ENCODE data around the gene SCMH1. TPM values are rescaled to one million over a fixed set of nuclear protein-coding genes. Genes with fewer than 3 reads are reported as not detected.

The SCMH1 gene
- total RNA-seq, 2 experiments from 2014 or later: 47.0 to 47.7 TPM

- Histone ChIP-seq H3K36me3 (ENCODE audit: insufficient read depth, low read length) (peaks cover 19% of the 10 kb centered on the region), H3K4me3 (ENCODE audit: low read depth, low read length, poor library complexity, severe bottlenecking) (no peak overlapping the region), H3K4me2 (ENCODE audit: low read length) (no peak overlapping the region), H3K9me2 (ENCODE audit: insufficient read depth, low read length) (no peaks in the 10 kb centered on the region), H3K27ac (ENCODE audit: low read depth, low read length, poor library complexity, severe bottlenecking) (no peak overlapping the region), H3K4me1 (ENCODE audit: insufficient read depth, low read length, poor library complexity, severe bottlenecking) (no peaks in the 10 kb centered on the region), H3K79me2 (ENCODE audit: insufficient read depth, low read depth, low read length) (no peaks in the 10 kb centered on the region), H2AFZ (ENCODE audit: low read length) (no peak overlapping the region), H4K20me1 (ENCODE audit: insufficient read depth, low read length) (no peaks in the 10 kb centered on the region), H3K9me3 (ENCODE audit: low read length) (peaks cover 16% of the 10 kb centered on the region; the same call in 1 of the 2 replicates)
- CTCF ChIA-PET (ENCODE audit: unreplicated experiment): no interaction called here
- no peak for TF ChIP-seq EZH2phosphoT487 (IDR thresholded peaks at IDR 0.05; ENCODE audit: borderline replicate concordance, low read depth, low read length)
- no peak for TF ChIP-seq CTCF (conservative IDR thresholded peaks at IDR 0.05; ENCODE audit: low read length)
- DNase-seq (ENCODE audit: low spot score): no peak
- intact Hi-C loops (cut with micrococcal nuclease; ENCODE audit: unreplicated experiment): no loop called here
- POLR2A ChIA-PET: interaction anchor here (0.6 kb wide), 1 partner anchor 1975 kb away, joined by 4 read pairs; no protein-coding TSS in a partner anchor
- BruUV-seq (replicated peaks): no TSS peak
Observed at GRCh38 chr1:41200728-41201127, 41.4 kb downstream of the SCMH1 start.

DNA sequence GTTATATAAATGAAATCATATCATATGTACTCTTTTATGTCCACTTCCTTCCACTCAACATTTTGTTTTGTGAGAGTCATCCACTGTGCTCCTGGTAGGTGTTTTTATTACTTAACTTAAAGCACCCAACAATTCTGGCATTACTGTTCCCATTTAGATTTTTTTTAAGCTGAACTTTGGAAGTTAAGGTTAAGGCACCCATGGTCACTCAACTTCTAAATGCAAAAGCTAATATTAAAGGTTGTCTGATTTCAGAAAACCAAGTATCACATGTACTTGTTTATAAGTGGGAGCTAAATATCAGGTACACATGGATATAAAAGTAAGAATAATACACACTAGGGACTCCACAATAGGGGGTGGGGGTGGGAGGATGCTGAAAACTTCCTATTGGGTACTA is 42.7 kb downstream of the SCMH1 start:
- Histone ChIP-seq H3K27ac (ENCODE audit: low read depth, low read length, poor library complexity, severe bottlenecking) (no peak overlapping the region), H3K4me1 (ENCODE audit: insufficient read depth, low read length, poor library complexity, severe bottlenecking) (no peaks in the 10 kb centered on the region), H4K20me1 (ENCODE audit: insufficient read depth, low read length) (no peaks in the 10 kb centered on the region), H3K79me2 (ENCODE audit: insufficient read depth, low read depth, low read length) (no peaks in the 10 kb centered on the region), H3K9me2 (ENCODE audit: insufficient read depth, low read length) (no peaks in the 10 kb centered on the region), H3K9me3 (ENCODE audit: low read length) (peaks cover 11% of the 10 kb centered on the region; the same call in 1 of the 2 replicates), H3K36me3 (ENCODE audit: insufficient read depth, low read length) (peaks cover 5% of the 10 kb centered on the region), H3K4me2 (ENCODE audit: low read length) (no peak overlapping the region), H3K4me3 (ENCODE audit: low read depth, low read length, poor library complexity, severe bottlenecking) (no peak overlapping the region), H2AFZ (ENCODE audit: low read length) (no peak overlapping the region)
- no peak for TF ChIP-seq EZH2phosphoT487 (IDR thresholded peaks at IDR 0.05; ENCODE audit: borderline replicate concordance, low read depth, low read length)
- TF ChIP-seq CTCF (conservative IDR thresholded peaks at IDR 0.05; ENCODE audit: low read length): no peak
- ChIA-PET CTCF (ENCODE audit: unreplicated experiment) (no interaction called here), POLR2A (interaction anchor here (0.6 kb wide), 1 partner anchor 43 kb away, joined by 3 read pairs; the partner anchor contains the start of gene SCMH1)
- no TSS peak for BruUV-seq (replicated peaks)
- DNase-seq (ENCODE audit: low spot score): no peak
- intact Hi-C loops (cut with micrococcal nuclease; ENCODE audit: unreplicated experiment): no loop called here

DNA sequence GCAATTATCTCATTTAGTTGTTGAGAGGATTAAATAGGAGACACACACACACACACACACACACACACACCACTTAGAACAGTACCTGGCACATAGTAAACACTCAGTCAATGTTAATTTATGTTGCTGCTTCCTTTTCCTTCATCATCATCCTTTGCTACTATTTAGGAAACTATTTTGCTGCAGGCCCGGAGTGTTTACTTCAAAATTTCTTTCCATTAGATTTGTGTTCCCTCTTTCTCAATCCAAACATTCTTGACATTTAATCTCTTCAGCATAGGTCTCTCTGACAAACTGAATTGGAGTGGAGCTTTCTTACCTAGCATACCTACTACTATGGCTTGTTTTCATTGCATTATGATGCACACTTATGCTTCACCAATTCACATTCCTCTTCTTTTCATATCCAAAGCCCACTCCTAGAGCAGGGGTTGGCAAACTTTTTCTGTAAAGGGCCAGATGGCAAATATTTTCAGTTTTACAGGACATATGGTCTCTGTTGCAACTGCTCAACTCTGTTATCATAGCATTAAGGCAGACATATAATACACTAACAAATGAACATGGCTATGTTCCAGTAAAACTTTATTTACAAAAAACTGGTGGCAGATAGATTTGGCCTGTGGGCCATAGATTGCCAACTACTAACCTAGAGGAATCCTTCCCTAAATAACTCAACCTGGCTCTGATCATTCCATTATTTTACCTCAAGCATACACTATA is 49.5 kb downstream of the SCMH1 start:
- no peaks in the 10 kb centered on the region for H4K20me1 ChIP-seq (ENCODE audit: insufficient read depth, low read length)
- no peak overlapping the region for H3K27ac ChIP-seq (ENCODE audit: low read depth, low read length, poor library complexity, severe bottlenecking)
- no peaks in the 10 kb centered on the region for H3K36me3 ChIP-seq (ENCODE audit: insufficient read depth, low read length)
- CTCF ChIA-PET (ENCODE audit: unreplicated experiment): no interaction called here
- H3K4me1 ChIP-seq (ENCODE audit: insufficient read depth, low read length, poor library complexity, severe bottlenecking): no peaks in the 10 kb centered on the region
- no peak overlapping the region for H3K4me3 ChIP-seq (ENCODE audit: low read depth, low read length, poor library complexity, severe bottlenecking)
- H3K79me2 ChIP-seq (ENCODE audit: insufficient read depth, low read depth, low read length): no peaks in the 10 kb centered on the region
- DNase-seq (ENCODE audit: low spot score): no peak
- H3K9me2 ChIP-seq (ENCODE audit: insufficient read depth, low read length): no peaks in the 10 kb centered on the region
- POLR2A ChIA-PET: interaction anchor here (0.5 to 1.2 kb wide), 2 partner anchors 9 to 46 kb away, joined by 3 to 5 read pairs; no protein-coding TSS in a partner anchor
- TF ChIP-seq CTCF (conservative IDR thresholded peaks at IDR 0.05; ENCODE audit: low read length) (no peak), EZH2phosphoT487 (IDR thresholded peaks at IDR 0.05; ENCODE audit: borderline replicate concordance, low read depth, low read length) (no peak)
- no peak overlapping the region for H3K4me2 ChIP-seq (ENCODE audit: low read length)
- intact Hi-C loops (cut with micrococcal nuclease; ENCODE audit: unreplicated experiment): no loop called here
- no peak overlapping the region for H2AFZ ChIP-seq (ENCODE audit: low read length)
- no TSS peak for BruUV-seq (replicated peaks)
- 0 out of 2 replicates have a peak, but pooled peaks cover 6% of the 10 kb centered on the region for H3K9me3 ChIP-seq (ENCODE audit: low read length)

Measured in OCI-LY7 (cell line).